ENCODE results near the gene SHISAL1. TPM values are rescaled to one million over a fixed set of nuclear protein-coding genes. Genes with fewer than 3 reads are reported as not detected.

SHISAL1 gene
- total RNA-seq, 1 experiment from 2014 or later = 0.58 TPM

GRCh38 chr22:44260216-44261035, 52.3 kb downstream of the SHISAL1 start:
- no peak for DNase-seq (ENCODE audit: low read depth, low spot score)
- in situ Hi-C loops (cut with HindIII; ENCODE audit: low pct_unique_long_range_greater_than_20kb, low sequenced_read_pairs) = no loop called here

- in situ Hi-C loops (cut with HindIII; ENCODE audit: low pct_unique_long_range_greater_than_20kb, low sequenced_read_pairs) = no loop called here
- DNase-seq (ENCODE audit: low read depth, low spot score) = no peak
These were observed 53.2 kb downstream of the SHISAL1 start for GRCh38 chr22:44259366-44260215.

GRCh38 chr22:44256556-44257485, 55.9 kb downstream of the SHISAL1 start:
- in situ Hi-C loops (cut with HindIII; ENCODE audit: low pct_unique_long_range_greater_than_20kb, low sequenced_read_pairs) = no loop called here
- no peak for DNase-seq (ENCODE audit: low read depth, low spot score)

GRCh38 chr22:44256085-44256484, 56.7 kb downstream of the SHISAL1 start:
- no peak for DNase-seq (ENCODE audit: low read depth, low spot score)
- in situ Hi-C loops (cut with HindIII; ENCODE audit: low pct_unique_long_range_greater_than_20kb, low sequenced_read_pairs) = no loop called here

- DNase-seq (ENCODE audit: low read depth, low spot score) = no peak
- in situ Hi-C loops (cut with HindIII; ENCODE audit: low pct_unique_long_range_greater_than_20kb, low sequenced_read_pairs) = no loop called here
These were observed 57.9 kb downstream of the SHISAL1 start for GRCh38 chr22:44254811-44255210.

- in situ Hi-C loops (cut with HindIII; ENCODE audit: low pct_unique_long_range_greater_than_20kb, low sequenced_read_pairs) = no loop called here
These were observed 63.2 kb downstream of the SHISAL1 start for GRCh38 chr22:44249376-44250147.

GRCh38 chr22:44248926-44249325, 63.8 kb downstream of the SHISAL1 start:
- no peak for DNase-seq (ENCODE audit: low read depth, low spot score)
- in situ Hi-C loops (cut with HindIII; ENCODE audit: low pct_unique_long_range_greater_than_20kb, low sequenced_read_pairs) = no loop called here

More at GRCh38 chr22:44249376-44250147, 63.2 kb downstream of the SHISAL1 start:
- DNase-seq (ENCODE audit: low read depth, low spot score) = no peak

GRCh38 chr22:44247923-44248892, 64.5 kb downstream of the SHISAL1 start:
- in situ Hi-C loops (cut with HindIII; ENCODE audit: low pct_unique_long_range_greater_than_20kb, low sequenced_read_pairs) = no loop called here

GRCh38 chr22:44247346-44247745, 65.4 kb downstream of the SHISAL1 start:
- DNase-seq (ENCODE audit: low read depth, low spot score) = no peak
- in situ Hi-C loops (cut with HindIII; ENCODE audit: low pct_unique_long_range_greater_than_20kb, low sequenced_read_pairs) = no loop called here

More at GRCh38 chr22:44247923-44248892, 64.5 kb downstream of the SHISAL1 start:
- DNase-seq (ENCODE audit: low read depth, low spot score) = no peak

GRCh38 chr22:44246615-44247326, 66.0 kb downstream of the SHISAL1 start:
- no peak for DNase-seq (ENCODE audit: low read depth, low spot score)
- in situ Hi-C loops (cut with HindIII; ENCODE audit: low pct_unique_long_range_greater_than_20kb, low sequenced_read_pairs) = no loop called here

GRCh38 chr22:44245867-44246266, 66.9 kb downstream of the SHISAL1 start:
- no peak for DNase-seq (ENCODE audit: low read depth, low spot score)
- in situ Hi-C loops (cut with HindIII; ENCODE audit: low pct_unique_long_range_greater_than_20kb, low sequenced_read_pairs) = no loop called here

GRCh38 chr22:44245438-44245837, 67.3 kb downstream of the SHISAL1 start:
- in situ Hi-C loops (cut with HindIII; ENCODE audit: low pct_unique_long_range_greater_than_20kb, low sequenced_read_pairs) = no loop called here
- no peak for DNase-seq (ENCODE audit: low read depth, low spot score)

GRCh38 chr22:44244265-44244822, 68.4 kb downstream of the SHISAL1 start:
- no peak for DNase-seq (ENCODE audit: low read depth, low spot score)
- in situ Hi-C loops (cut with HindIII; ENCODE audit: low pct_unique_long_range_greater_than_20kb, low sequenced_read_pairs) = no loop called here

- no peak for DNase-seq (ENCODE audit: low read depth, low spot score)
- in situ Hi-C loops (cut with HindIII; ENCODE audit: low pct_unique_long_range_greater_than_20kb, low sequenced_read_pairs) = no loop called here
These were observed 69.0 kb downstream of the SHISAL1 start for GRCh38 chr22:44243761-44244160.

Measured in SK-MEL-5 (cell line).